HS-27A (cell line): ENCODE measurements around the gene AP2B1.
"Not testable (repeated sequence)": the region's sequence is repeated elsewhere in the genome, so short reads cannot be mapped to it uniquely, and the experiment has no call there.

Experiments used
- DNase-seq: peaks from one replicate; pipeline ENCODE4 v3.0.0-alpha.2; 2012; ENCODE audit warnings: low read depth, missing footprints

AP2B1 gene

DNA sequence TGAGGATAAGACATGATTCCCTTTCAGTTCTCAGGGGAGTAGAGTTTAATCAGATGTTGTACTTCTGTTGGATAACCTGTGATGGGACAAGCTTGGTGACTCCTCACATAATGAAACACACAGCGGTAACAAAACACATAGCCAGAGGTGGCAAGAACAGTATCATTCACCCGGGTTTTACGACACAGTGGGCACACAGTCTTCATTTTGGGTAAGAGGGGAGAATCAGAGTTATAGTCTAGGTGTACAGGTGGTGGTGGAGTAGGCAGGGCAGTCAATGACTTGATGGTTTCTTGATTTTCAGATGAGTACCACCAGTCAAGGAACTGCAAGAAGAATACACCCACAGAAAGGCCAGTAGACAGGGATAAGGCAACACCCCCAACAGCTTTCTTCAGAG, 11.4 kb upstream of the AP2B1 start:
- no peak for DNase-seq

DNA sequence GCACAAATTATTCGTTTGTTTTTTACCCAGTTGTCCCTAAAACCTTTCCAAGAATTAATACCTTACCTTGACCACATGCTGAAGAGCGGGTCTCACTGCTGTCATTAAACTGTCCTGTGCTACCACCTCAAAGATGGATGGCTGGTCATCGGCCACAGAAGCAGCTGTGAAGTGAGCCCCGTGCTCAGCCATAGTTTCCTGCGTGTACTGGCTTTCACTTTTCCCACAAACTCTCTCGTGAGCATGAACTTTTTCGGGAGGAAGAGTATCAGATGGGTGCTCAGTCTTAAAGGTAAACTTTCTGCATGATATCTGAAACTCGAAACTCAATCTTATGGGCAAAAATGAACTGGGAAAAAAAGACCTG, 9.3 kb upstream of the AP2B1 start:
- no peak for DNase-seq

DNA sequence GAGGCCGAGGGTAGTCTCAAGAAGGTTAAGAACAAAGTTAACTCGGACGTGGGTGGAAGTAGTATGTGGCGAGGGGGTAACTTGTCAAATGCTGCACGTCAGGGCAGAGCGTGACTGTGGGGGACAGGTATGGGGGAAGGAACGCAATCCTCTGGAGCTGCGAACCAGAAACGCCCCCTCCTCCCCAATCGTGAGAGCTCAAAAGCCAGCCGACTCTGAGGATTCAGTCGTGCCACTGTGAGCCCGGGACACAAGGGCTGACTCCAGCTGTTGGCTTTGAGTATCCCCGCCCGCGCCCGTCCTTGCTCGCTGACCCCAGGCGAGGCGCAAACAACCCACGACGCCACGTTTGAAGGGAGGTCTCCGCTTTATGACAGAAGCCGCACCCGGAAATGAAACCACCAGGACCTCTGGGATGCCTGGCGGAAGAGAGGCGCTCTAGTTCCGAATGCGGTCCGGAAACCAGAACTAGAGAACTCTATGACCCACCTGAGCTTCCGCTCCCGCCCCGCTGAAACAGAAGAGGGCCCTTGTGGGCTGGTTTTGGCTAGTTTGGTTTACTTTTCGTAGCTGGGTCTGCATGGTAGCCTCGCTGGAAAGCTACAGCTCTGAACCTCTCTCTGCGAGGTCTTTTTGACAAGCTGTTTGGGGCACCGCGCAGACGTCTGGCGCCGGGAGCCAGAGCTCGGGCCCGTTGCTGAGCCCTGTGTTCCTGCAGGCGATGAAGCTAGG, 8.8 kb upstream of the AP2B1 start, which contains the start of gene PEX12:
Gene PEX12, minus strand, starts transcription at position 375 of the 732 bp plus-strand sequence. CDS start 550 bp downstream, outside the sequence.
- peak; percentile 50 for DNase-seq

DNA sequence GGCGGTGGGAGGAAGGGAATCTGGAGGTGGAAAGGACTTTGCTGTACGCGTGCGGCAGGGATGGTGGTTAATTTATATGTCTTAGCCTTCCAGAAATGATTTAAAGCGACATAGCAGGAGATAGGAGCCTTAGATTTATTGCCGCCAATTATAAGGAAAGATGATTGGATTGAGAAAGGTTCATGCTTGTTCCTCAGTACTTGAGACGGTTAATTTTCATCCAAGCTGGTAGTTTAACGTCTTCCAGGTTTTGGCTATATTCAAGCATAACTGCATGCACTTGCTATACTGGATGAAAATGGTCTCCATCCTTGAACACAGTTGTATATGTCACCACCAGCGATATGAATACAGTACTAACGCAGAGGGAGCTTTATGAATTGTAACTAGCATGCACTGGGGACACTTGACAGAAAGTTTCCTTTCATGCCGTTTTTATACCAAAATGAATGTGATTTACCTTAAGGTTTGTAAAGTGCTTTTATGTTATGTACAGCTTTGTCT, 8.1 kb upstream of the AP2B1 start:
- no peak for DNase-seq

DNA sequence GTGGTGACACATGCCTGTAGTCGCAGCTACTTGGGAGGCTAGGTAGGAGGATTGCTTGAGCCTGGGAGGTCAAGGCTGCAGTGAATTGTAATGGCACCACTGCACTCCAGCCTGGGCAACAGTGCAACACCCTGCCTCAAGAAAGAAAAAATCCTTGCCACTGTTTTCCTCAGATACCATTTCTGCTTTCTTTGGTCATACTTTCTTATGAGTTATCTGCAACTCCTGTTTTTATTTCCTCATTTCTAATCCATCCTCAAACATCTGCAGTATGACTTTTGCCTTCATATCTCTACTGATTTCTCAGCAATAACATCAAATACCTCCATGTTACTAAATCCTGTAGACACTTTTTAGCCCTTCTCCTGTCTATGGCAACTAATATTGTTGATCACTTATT, 3.1 kb upstream of the AP2B1 start:
- no peak for DNase-seq

DNA sequence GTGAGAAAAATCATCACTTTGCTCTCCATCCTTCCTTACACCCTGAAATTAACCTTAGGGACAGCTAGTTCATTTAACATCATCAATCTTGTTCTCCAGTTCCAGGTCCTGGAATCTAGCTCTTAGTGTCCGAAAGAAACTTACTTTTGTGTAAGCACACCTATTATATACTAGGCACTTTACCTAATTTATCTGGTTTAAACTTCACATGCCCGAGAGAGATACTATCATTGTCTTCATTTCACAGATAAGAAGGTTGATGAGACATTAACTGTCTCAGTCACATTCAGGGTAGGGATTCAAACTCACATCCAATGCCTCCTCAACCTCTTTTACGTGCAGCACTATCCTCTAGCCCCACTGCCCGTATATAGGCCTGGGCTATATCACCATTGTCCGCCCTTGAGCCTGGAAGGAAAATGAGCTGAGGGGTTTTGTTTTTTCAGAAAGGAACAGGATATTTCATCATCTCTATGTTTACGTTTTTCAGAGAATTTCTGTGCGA, 501 bp upstream of the AP2B1 start:
- DNase-seq, result no peak

DNA sequence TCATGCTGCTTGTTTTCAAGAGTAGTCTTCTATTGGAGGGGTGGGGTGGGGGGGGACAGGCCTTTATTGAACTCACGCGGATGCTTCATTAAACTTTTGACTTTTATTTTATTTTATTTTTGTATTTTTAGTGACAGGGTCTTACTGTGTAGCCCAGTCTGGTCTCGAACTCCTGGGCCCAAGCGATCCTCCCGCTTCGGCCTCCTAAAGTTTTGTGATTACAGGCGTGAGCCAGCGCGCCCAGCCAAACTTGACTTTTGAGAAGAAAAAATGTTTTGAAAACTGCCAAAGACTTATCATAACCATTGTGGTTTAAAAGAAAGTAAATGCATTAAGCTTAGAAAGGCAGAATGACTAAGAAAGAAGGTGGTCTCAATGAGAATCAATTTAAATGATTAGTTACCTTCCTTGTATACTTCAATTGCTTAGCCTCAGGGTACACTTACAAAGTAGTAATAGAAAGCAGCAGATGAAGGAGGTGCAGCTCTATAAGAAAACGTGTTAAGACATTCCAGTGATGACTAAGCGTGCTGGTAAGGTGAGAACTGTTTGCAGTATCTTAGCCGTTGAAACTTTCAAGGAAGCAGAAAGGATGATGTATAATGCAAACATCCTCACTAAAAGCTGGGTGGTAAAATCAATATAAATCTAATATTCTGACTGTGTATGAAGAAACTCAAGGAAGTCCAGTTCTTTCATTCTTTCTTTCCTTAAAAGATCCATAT, 1.2 kb downstream of the AP2B1 start:
- no peak for DNase-seq

DNA sequence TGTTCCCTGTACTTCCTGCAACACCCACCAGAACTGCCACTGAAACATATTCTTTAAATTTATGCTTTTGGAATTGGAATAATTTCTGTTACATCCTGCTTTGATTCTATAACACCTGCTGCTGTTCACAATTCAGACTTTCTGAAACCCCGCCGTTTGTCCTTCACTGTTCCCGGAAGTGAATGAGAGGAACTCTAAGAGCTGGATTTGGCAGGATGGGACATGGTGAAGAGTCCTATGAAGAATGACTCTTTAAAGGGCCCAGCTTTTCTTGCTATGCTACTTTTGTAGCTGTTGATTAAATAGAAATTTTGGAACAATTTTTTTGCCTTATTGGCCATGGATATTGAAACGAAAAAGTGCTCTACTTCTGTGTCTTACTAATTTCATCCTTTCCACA, 8.9 kb downstream of the AP2B1 start:
- DNase-seq, result no peak

DNA sequence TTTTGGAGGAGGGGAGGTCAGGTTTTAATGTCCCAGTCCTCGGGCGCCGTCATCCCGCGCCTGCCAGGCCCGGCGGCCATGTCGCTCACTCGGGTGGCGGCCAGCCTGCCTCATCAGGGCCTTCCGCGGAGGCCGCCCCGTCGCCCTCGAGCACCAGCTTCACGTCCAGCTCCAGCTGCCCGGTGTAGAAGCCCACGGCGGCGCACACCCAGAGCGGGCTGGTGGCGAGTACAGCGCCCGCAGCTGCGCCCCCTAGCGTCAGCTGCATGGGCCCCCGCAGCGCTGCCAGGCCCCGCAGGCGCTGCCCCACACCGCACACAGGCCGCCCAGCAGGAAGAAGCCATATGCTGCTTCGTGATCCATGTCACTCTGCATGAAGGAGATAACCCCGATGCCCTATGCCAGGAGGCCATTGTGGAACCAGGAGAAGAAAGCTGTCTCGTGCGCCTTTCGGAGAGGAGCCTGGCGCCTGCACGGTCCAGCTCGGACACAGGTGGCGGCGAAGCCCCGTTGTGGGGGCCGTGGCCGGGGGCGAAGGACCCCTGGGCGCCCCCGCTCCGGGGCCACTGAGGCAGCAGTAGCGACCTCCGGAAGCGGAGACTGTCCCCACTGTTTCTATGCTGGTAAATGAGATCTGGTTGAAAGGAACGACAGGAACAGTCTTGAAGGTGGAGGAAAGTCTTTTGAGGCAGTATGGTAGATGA, 9.6 kb downstream of the AP2B1 start:
- no peak for DNase-seq

DNA sequence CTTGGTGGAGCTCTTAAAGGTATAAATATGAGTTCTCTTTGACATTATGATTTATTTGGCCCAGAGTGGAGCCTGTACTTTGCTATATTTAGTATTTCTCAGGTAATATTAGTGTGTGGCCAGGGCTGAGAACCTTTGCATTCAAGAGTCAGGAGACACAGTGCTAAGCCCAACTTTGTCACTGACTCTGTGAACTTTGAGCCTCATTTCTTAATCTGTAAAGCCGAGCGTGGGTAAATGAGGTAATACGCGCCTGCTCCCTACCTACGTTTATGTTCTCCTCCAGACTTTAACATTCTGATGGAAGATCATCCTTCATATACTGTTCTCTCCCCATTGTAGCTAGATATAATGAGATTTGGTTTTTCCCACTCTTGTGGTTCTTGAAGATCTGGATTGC, 10.5 kb downstream of the AP2B1 start:
- DNase-seq, result no peak

DNA sequence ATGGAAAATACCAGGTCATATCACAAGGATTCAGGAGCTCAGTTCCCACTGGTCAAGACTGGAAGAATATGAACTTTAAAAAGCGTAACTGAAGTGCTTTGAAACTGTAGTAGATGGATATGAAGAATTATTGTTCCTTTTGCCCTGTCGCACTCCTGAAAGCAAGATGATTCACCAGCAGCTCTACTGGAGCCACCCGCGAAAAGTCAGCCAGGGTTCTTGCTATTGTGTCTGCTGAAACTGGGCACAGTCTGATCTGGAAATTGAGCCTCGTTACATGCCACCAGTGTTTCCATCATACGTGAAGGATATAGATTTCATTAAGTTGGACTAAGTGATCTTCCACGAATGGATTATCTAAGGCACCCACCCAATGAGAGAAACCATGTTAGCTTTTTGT, 16.6 kb downstream of the AP2B1 start:
- DNase-seq, result no peak

DNA sequence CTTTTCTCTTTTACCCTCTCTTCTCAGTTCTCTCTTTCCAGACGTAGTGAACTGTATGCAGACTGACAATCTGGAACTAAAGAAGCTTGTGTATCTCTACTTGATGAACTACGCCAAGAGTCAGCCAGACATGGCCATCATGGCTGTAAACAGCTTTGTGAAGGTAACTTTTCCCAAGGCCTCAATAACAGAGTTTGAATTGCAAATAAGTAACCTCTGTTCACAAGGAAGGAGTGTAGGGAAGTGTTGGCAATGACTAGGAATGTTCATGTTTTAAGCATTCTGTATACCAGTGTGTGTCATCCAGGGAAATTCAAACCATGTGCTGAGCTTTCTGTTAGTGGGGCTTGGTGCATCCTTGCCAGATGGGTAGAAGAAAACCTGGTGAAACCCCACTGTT, 18.6 kb downstream of the AP2B1 start:
- DNase-seq, result no peak

DNA sequence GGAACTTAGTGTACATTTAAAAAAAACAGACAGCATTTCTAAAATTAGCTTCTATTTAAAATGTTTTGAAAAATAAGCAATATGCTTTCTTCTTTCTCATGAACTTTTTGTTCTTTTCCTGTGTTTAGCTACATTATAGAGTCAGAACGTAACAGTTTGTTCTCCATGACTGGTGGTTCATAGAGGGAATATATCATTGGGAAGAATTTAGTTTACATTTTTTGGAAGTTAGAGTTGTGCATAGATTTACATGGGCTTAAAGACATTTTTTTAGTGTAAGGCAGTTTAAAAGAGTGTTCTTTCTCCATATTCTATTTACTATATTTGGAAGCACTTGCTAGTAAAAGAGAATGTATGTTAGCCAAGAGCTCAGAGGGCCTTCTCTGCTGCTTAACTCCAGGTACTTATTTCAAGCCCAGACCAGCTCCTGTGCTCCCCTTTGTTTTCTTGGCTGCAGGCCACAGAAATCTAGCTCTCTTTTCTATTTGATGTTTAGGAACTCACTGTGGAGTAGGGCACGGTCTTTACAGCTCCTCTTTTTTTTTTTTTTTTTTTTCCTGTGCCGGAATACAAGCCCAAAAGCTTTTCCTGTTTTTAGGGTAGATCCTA, 20.2 kb downstream of the AP2B1 start:
- no peak for DNase-seq

DNA sequence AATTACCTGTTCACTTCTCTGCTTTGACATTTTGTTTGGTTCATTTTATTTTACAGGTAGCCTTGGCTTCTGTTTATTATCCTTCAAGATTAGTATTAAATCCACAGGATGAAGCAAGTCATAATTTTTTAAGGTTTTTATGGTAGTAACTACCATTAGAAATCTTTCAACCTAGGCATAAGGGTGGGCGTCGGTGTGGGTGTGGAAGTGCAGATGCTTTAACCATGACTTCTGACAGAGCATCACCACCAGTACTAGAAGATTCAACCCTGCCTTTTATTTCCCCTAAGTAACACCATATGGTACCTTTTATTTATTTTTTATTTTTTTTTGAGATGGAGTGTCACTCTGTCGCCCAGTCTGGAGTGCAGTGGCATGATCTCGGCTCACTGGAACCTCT, 22.7 kb downstream of the AP2B1 start:
- DNase-seq, result no peak

DNA sequence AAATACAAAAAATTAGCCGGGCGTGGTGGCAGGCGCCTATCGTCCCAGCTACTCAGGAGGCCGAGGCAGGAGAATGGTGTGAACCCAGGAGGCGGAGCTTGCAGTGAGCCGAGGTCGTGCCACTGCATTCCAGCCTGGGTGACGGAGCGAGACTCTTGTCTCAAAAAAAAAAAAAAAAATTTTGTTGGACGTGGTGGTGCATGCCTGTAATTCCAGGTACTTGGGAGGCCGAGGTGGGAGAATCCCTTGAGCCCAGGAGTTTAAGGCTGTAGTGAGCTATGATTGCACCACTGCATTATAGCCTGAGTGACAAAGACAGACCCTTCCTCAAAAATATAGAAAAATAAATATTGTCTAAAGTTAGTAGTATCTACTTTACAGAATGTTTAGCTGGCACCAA, 23.6 kb downstream of the AP2B1 start:
- not testable (repeated sequence) for DNase-seq

DNA sequence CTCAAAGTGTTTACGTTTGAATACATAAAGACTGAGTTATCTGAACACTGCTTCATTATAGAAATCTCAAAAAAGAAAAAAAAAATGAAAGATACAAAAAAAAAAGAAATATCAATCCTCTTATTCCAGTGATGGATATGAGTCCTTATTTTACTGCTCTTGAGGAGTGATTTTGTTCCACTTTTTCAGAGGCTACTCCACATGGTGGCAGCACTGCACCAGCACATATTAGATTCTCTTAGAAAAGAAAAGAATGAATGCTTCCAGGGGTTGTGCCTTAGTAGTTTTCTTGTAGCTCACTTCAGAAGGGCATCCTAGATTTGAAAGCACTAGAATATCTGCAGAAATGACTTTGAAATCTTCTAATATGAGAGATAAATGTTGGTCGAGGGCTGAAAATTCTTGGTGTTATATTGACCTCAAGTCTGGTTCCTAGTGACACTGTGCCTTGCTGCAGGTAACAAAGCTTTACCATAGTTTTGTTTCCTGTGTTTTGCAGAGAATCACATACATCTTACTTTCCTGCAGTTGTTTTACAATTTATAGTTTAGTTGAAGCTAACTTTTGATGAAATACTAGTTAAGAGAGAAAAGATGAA, 25.9 kb downstream of the AP2B1 start:
- no peak for DNase-seq

DNA sequence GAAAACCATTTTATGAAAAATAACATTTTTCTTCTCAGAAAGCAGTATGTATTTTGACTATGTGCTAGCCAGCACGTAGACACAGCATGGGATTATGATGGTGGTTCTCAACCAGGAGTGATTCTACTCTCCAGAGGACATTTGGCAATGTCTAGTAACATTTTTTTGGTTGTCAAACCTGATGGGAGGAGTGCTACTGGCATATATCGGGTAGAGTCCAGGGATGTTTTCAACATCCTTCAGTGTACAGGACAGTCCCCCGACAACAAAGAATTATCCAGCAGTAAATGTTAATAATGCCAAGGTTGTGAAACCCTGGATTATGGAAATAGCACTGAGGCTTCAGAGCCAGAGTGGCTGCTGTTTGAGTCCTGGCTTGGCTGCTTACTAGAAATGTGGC, 27.7 kb downstream of the AP2B1 start:
- no peak for DNase-seq

DNA sequence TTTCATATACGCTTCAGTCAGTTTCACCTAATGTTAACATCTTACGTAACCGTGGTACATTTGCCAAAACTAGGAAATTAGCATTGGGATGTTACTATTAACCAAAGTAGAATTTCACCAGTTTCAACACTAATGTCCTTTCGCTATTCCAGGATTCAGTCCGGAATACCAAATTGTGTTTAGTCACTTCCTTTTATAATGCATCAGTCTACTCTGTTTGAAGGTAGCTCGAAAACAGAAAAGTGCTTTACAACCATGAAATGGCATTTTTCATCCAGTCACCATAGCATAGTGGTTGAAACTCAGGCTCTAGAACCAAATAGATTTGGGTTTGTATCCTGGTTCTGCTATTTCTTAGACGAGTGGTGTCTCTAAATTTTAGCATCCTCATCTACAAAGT, 29.4 kb downstream of the AP2B1 start:
- no peak for DNase-seq

DNA sequence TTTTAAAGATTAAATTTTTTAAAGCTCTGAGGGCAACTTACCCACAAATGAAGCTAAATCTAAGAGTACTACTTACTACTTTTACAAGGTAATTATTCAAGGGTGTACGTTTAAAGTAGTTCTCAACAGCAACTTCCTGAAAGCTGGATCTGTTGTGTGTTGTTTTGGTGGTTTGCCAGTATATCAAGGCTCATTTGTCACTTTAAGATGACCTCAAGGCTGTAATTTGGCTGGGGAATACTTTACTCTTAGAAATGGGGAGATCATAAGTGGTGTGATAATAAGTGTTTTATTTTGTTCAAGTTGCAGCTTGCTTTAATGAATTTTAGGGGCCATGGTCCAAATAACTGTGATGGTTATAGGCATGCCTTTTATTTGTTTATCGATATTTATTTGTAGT, 30.4 kb downstream of the AP2B1 start:
- DNase-seq, result no peak

DNA sequence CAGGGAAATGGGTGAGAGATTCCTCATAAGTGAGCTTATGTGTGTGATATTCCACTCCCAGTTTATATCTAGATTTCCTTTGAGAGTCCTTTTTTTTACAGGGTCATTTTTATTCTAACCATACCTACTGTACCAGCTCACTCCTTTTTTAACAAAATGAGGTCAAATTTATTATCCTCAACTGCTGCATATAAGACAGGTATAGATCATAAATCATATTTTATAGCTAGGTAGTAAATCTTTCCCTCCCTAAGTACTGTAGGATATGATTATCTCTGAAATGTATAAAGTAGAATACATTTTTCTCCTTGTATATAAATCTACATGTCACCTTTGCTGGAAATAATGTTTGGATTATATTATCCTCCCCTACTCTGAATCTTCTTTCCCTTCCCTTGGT, 31.5 kb downstream of the AP2B1 start:
- DNase-seq, result no peak

DNA sequence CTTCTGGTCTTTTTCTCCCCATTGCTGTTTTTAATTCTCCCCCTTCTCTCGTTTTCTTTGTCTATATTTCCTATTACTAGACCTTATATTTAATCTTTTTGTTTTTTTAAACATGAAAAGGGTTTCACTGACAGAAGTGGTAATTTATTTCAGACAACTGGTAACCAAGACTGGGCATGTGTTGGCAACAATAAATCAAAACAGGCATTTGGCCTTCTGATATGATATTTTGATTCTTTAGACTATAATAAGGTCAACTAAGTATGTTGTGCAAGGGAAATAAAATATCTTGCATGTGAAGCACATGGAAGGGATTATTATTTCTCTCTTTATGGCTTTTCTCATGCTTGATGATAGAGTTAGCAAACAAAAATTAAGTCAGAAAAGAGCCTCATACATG, 34.6 kb downstream of the AP2B1 start:
- no peak for DNase-seq

DNA sequence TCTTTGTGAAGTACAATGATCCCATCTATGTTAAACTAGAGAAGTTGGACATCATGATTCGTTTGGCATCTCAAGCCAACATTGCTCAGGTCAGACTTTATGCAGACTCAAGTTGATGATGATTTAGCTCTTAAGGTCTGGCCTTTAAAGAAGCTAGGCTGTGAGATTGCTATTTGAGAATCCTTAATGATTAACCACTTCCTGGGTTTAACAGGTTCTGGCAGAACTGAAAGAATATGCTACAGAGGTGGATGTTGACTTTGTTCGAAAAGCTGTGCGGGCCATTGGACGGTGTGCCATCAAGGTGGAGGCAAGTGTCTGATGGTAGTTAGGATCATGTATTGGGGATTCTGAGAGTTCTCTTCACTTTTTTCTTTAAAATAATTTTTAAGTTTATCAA, 40.3 kb downstream of the AP2B1 start:
- no peak for DNase-seq
